Uterus (tissue), 4 donors: Measurements from ENCODE around the gene ARHGEF28. TPM values are rescaled to one million over a fixed set of nuclear protein-coding genes. Genes with fewer than 3 reads are reported as not detected.

Experiments used
- DNase-seq, 2 donors: peaks; one replicate each; pipeline ENCODE4 v3.0.0-alpha.2; 2019 to 2020
- H3K27ac ChIP-seq, 2 donors: fragments of 200-600 bp; sonication (generic); 1 replicate in 1 of 2; 2 replicates in 1 of 2; pipeline ENCODE4 v1.5.1; 2016 to 2018
- H3K27me3 ChIP-seq, 2 donors: fragments of 200-600 bp; sonication (generic); one replicate each; pipeline ENCODE4 v1.5.1; 2018 to 2019; ENCODE audit warnings: control low read depth in 1 of 2
- H3K36me3 ChIP-seq, 2 donors: fragments of 200-600 bp; sonication (generic); one replicate each; pipeline ENCODE4 v1.5.1; 2019; ENCODE audit warnings: control low read depth in 1 of 2
- H3K4me1 ChIP-seq, 2 donors: fragments of 200-600 bp; sonication (generic); one replicate each; pipeline ENCODE4 v1.5.1; 2018 to 2019; ENCODE audit warnings: control low read depth in 1 of 2
- H3K4me3 ChIP-seq, 2 donors: fragments of 200-600 bp; sonication (generic); 1 replicate in 1 of 2; 2 replicates in 1 of 2; pipeline ENCODE4 v1.5.1; 2018 to 2019; ENCODE audit warnings: mild to moderate bottlenecking in 1 of 2
- H3K9me3 ChIP-seq, 2 donors: fragments of 200-600 bp; sonication (generic); one replicate each; pipeline ENCODE4 v1.5.1; 2019; ENCODE audit warnings: control low read depth in 1 of 2
- CTCF ChIP-seq, 4 experiments: fragments of 200-600 bp in 2 of 4; fragments of 450-650 bp in 2 of 4; sonication (generic) in 2 of 4; IDR thresholded peaks; one replicate each; pipeline ENCODE4 v1.5.1; 2016 to 2019; ENCODE audit warnings: antibody characterized with exemption in 4 of 4, mild to moderate bottlenecking in 2 of 4, moderate library complexity in 1 of 4
- POLR2A ChIP-seq, 2 donors: fragments of 450-650 bp; IDR thresholded peaks; one replicate each; pipeline ENCODE4 v1.6.1; 2016; ENCODE audit warnings: antibody characterized with exemption in 2 of 2, mild to moderate bottlenecking in 1 of 2, moderate library complexity in 1 of 2
- intact Hi-C: fragments of 100-400 bp; cut with DNase I; formaldehyde crosslinking; loops from one replicate; pipeline ENCODE4 v1.15.1; 2023; ENCODE audit warnings: low total_unique reads
- total RNA-seq, 4 donors: library from RNA; depleted of rRNA in 3 of 4; stranded (reverse); fragments of >200 nt in 3 of 4; gene quantifications; one replicate each; pipeline versions ENCODE4 v1.1.0 to v1.2.4, GENCODE V29; 2014 to 2023
- donor health status: DM: yes; HTN: yes; CAD: no.

ARHGEF28 gene
- total RNA-seq, 4 donors from 2014 or later: 11.9 to 23.2 (median 19.3) TPM

- intact Hi-C loops: no loop called here
- Histone ChIP-seq H3K9me3 (no peaks in the 10 kb centered on the region), H3K36me3 (no peaks in the 10 kb centered on the region), H3K4me1 (no peaks in the 10 kb centered on the region), H3K27me3 (no peaks in the 10 kb centered on the region), H3K4me3 (no peak overlapping the region), H3K27ac (no peak overlapping the region)
- TF ChIP-seq CTCF (IDR thresholded peaks at IDR 0.05) (no peak), POLR2A (IDR thresholded peaks at IDR 0.05) (no peak)
- no peak for DNase-seq
Observed at GRCh38 chr5:73754254-73754653, 128.3 kb downstream of the ARHGEF28 start.

GRCh38 chr5:73757416-73757815 is 131.4 kb downstream of the ARHGEF28 start:
- no peak for TF ChIP-seq CTCF (IDR thresholded peaks at IDR 0.05)
- TF ChIP-seq POLR2A (IDR thresholded peaks at IDR 0.05): no peak
- Histone ChIP-seq H3K9me3 (no peaks in the 10 kb centered on the region), H3K27me3 (no peaks in the 10 kb centered on the region), H3K27ac (no peak overlapping the region), H3K4me3 (no peak overlapping the region), H3K36me3 (no peaks in the 10 kb centered on the region), H3K4me1 (no peaks in the 10 kb centered on the region)
- intact Hi-C loops: no loop called here
- DNase-seq: no peak

- intact Hi-C loops: no loop called here
- no peaks in the 10 kb centered on the region for H3K4me1 ChIP-seq
- H3K36me3 ChIP-seq: no peaks in the 10 kb centered on the region
- DNase-seq: no peak
- TF ChIP-seq POLR2A (IDR thresholded peaks at IDR 0.05) (no peak), CTCF (IDR thresholded peaks at IDR 0.05) (no peak)
- no peak overlapping the region for H3K4me3 ChIP-seq
- no peak overlapping the region for H3K27ac ChIP-seq
- no peaks in the 10 kb centered on the region for H3K27me3 ChIP-seq
- no peaks in the 10 kb centered on the region for H3K9me3 ChIP-seq
Observed at GRCh38 chr5:73759771-73760170, 133.8 kb downstream of the ARHGEF28 start.

GRCh38 chr5:73763300-73764032 is 137.5 kb downstream of the ARHGEF28 start:
- H3K9me3 ChIP-seq: no peaks in the 10 kb centered on the region
- no peaks in the 10 kb centered on the region for H3K27me3 ChIP-seq
- no peak overlapping the region for H3K27ac ChIP-seq
- H3K36me3 ChIP-seq: no peaks in the 10 kb centered on the region
- no peak for DNase-seq
- no peaks in the 10 kb centered on the region for H3K4me1 ChIP-seq
- H3K4me3 ChIP-seq: no peak overlapping the region
- intact Hi-C loops: no loop called here
- TF ChIP-seq CTCF (IDR thresholded peaks at IDR 0.05): no peak
- no peak for TF ChIP-seq POLR2A (IDR thresholded peaks at IDR 0.05)

- no peak for DNase-seq
Observed at GRCh38 chr5:73764586-73764985, 138.6 kb downstream of the ARHGEF28 start.

More at GRCh38 chr5:73764586-73764985, 138.6 kb downstream of the ARHGEF28 start:
- no peaks in the 10 kb centered on the region for H3K36me3 ChIP-seq
- H3K4me3 ChIP-seq: no peak overlapping the region
- H3K9me3 ChIP-seq: no peaks in the 10 kb centered on the region
- H3K27me3 ChIP-seq: no peaks in the 10 kb centered on the region
- H3K4me1 ChIP-seq: no peaks in the 10 kb centered on the region
- H3K27ac ChIP-seq: no peak overlapping the region
- intact Hi-C loops: no loop called here
- TF ChIP-seq POLR2A (IDR thresholded peaks at IDR 0.05) (no peak), CTCF (IDR thresholded peaks at IDR 0.05) (no peak)
